GM15510 (cell line): ENCODE measurements around the gene TRMT1.

Experiments
- POLR2A ChIP-seq: IDR thresholded peaks from 3 replicates; pipeline ENCODE4 v1.6.1; 2011; ENCODE audit warnings: borderline replicate concordance; ENCODE audit not compliant: insufficient read length; ENCODE audit errors: extremely low read depth

Gene TRMT1

DNA sequence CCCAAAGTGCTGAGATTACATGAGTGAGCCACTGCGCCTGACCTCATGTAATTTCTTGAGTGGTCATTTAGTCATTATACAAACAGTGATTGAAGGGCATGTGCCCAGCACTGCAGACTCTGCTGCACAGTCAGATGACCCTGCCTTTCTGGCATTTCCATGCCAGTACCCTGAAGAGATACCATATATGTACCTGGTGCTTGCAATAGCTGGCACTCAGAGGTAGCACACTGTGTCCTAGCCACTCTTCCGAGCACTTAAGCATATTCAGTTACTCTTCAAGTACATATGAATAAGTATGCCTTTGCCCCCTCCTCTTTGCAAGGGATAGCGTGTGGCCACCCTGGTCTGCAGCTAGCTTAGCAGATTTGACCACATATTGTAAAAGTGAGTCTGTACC, 18.1 kb upstream of the TRMT1 start:
- no peak for TF ChIP-seq POLR2A

DNA sequence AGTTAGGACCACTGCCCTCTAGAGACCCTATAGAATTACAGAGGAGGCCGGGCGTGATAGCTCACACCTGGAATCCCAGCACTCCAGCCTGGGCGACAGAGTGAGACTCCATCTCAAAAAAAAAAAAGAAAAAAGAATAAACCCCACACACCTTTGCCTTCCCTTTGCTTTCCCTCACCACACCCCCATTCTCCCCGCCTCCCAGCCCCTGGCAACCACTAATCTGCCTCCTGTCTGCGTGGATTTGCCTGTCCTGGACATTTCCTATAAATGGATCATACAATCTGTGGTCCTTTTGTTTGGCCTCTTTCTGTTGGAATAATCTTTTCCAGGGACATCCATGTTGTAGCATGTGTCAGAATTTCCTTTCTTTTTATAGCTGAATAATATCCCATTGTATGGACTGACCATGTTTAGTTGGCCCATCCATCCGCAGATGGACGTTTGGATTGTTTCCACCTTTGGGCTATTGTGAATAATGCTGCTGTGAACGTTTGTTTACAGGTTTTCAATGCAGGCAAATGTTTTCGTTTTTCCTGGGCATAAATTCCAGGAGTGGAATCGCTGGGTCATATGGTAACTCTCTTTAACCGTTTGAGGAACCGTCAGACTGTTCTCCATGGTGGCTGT, 16.8 kb upstream of the TRMT1 start:
- no peak for TF ChIP-seq POLR2A

DNA sequence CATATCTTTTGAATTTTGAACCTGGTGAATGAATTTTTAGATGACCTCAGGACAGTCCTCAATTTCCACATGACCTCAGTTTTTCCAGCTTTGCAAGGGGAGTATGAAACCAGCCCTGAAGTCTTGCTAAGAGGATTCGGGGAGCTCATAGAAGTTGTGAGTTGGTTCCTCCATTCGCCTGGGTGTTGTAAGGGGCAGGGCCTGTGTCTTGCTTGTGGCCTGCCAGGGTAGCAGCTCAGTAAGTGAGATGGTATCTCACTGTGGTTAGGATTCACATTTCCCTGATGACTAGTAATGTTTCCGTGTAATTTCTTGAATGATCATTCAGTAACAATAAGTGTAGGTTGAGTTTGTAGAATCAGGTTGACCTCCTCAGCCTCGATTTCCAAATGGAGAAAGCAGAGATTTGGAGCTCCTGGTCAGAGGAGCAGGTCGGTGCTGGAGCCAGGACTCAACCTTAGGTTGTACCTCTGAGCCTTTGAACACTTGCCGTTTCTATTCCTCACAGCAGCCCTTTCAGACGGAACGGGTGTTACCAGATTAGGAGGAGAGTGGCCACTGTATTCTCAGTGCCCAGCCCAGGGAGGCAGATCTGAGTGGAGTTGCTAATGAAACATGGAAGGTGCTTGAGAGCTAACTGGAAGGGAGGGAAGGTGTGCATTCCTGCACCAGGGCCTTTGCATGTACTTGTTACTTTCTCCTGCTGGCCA, 16.1 kb upstream of the TRMT1 start:
- TF ChIP-seq POLR2A: no peak

DNA sequence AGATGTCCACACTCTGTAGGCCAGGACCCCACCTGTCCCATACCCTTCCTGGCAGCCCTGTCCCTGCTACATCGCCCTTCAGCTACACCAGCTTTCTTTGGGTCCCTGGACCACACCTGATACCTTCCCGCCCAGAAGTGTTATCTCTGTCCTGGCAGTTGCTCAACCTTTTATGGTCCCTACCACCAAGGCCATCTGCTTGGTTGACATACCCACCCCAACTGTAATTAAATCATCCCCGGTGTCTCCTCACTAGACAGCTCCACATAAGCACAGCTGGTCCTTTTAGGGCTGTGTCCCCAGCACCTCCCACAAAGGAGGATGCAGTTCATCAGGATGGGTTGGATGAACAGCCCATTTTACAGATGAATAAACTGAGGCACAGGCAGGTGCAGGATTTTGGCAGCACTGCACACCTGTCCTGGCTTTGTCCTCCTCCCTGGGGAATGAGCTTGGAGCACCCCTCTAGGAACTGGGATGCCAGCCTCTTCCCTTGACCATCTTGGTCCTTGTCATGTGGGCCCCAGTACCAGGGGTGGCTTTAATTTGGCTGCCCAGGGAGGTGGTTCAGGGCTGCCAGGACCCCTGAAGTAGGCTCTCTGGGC, 14.4 kb upstream of the TRMT1 start:
- TF ChIP-seq POLR2A: no peak

DNA sequence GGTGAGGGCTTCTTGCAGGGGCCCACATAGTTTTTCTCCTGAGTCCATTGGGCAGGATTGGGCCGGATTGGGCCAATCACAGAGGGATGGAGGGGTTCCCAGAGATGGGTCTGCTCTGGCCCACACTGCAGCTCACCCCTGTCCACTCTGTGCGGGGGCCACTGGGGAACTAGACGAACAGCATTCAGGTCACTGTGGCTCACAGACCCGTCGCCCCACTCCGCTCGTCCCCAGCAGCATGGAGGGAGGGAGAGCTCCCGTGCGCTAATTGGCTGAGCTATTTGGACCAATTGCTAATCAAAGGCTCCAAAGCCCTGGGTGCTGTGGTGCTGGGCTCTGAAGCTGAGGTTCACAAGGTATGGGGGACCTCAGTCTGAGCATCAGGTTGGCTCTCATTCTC, 12.8 kb upstream of the TRMT1 start:
- no peak for TF ChIP-seq POLR2A

DNA sequence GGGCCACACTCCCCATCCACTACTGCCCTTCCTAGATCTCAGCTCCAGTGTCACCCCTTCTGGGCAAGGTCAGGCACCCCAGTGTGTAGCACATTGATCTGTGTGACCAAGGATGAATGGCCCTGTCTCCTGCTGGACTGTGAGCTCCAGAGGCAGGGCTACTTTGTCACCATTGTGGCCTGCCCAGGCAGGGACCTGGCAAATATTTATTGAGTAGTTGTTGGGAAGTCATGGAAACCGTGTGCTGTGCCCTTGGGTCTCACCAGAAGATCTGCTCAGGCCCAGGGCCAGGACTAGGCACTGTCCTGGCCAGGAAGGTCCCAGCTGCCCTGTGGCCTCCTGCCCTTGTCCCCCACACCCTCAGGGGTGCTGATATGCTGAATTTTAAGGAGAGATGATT, 12.0 kb upstream of the TRMT1 start:
- TF ChIP-seq POLR2A: no peak

DNA sequence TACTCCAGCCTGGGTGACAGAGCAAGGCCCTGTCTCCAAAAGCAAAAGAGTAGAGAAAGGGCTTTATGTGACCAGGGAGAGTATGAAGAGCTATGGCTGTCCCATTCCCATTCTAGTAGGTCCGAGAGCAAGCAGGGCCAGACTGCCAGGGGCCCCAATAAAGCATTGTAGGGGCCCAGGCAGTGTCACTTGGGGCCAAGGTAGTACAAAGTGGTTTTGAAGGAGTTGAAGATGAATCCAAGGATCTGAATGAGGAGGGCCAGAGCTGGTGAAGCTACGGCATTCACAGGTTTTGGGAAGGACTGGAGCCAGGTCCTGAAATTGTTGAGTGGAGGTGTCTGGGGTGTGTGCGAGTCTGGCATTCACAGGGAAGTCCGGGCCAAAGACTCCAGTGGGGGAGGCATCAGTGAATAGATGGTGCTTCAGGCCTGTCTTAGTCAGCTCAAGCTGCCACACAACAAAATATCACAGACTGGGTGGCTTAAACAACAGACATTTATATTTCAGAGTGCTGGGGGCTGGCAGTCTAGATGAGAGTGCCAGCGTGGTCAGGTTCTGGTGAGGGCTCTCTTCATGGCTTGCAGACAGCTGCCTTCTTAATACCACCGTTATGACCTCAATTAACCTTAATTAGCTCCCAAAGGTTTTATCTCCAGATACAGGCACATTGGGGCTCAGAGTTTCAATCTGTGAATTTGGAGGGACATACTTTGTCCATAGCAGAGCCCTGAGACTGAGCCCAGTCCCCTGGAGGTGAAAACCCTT, 11.5 kb upstream of the TRMT1 start:
- no peak for TF ChIP-seq POLR2A

DNA sequence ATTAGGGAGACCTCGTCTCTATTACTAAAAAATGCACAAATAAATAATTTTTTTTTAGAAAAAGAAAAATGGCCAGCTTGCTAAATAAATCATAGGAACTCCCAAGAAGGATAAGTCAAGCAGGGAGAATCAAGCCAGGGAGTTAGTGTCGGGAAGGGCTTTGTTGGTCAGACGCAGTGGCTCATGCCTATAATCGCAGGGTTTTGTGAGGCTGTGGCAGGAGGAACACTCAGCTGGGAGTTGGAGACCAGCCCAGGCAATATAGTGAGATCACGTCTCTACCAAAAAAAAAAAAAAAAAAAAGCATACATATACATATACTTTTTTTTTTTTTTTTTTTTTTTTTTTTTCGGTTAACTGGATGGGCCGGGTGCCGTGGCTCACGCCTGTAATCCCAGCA, 10.5 kb upstream of the TRMT1 start:
- TF ChIP-seq POLR2A: no peak

DNA sequence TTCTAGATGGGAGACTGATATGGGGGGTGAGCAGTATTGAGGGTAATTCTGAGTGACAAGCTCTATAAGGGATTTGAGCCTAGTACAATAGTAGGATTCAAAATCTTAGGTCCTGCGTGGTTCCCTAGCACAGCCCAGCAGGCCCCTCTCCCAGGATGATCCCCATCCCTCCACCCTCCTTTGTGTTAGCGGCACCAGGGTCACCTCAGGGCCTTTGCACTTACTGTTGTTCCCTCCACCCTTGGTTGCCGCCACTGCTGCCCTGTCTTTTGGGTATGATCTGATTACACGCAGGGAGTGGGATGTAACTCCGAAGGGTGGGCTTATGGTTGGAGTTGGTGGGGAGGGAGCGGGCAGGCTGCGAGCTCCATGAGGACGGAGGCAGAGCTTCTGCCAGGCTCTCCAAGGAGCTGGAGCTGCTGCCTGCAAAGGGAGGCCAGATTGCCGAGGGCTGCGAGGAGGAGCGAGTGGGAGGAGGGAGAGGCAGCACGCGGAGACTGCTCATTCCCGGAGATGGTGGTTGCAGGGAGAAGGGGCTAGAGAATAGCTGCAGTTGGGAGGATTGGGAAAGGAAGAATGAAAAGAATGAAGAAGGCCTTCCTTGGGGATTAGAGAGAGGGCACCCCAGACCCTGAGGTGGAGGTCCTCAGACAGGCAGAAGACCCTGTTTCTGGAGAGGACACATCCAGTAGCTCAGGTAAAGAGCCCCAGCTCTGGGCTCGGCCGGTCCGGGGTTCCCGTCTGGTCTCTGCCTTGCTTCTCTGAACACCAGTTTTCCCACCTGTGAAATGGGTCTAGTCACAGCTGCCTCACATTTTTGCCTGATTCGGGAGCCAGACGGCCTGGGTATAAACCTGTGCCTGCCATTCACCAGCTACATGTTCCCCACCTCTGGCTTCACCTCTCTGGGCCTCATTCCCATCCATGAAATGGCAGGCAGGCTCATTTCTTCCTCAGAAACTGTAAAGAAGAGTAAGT, 6.7 kb upstream of the TRMT1 start:
- TF ChIP-seq POLR2A: no peak

DNA sequence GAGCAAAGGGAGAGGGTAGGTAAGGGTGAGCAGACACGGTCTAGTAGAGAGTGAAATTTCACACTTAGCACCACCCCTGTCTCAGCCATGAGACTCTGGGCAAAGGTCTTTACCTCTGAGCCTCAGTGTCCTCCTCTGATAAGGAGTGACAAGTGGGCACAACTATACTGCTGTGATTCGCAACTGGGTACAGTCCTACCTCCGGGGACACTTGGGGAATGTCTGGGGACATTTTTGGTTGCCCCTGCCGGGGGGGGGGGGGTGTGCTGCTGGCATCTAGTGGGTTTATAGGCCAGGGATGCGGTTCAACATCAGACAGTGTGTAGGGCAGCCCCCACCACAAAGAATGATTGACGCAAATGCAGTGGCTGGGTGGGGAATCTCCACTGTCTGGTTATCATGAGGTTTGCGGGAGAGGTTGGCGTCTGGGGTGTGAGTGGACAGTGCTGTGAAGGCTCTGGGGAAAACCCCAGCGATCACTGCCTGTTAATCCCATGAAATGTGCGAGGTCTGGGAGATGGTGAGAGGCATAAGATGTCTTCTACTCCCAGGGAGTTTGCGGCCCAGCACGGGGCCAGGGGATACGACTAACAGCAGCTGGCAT, 5.8 kb upstream of the TRMT1 start:
- TF ChIP-seq POLR2A: no peak

DNA sequence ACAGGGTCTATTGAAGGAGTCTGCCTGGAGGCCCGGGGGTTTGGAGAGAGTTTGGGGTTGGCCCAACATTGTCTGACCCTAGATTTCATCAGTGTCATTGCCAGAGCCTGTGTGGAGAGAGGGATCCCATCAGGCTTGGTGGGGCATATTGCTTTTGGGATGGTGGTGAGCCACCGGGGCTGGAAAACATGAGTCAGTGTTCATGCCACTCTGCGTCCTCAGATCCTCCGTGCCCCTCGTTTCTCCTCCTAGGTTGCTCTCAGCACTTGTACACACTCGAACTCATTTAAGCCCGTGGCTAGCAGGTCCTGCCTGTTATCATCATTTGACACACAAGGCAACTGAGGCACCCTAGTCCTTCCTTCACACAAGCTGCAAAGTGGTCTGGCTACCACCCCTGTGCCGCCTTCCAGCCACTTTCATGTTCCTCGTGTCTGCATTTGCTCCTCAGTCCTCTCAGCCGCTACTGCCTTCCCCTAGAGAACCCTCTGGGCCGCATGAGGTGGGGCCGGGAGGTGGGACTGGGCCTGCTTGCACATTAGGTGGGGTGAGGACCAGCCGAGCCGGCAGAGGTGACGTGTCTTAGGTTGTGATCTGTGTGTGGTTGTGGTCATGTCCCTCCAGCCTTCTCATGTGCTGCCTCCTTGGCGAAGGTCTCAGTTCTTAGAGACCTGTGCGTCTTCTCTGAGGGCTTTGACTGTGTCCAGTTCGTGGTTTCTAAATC, 5.2 kb upstream of the TRMT1 start:
- no peak for TF ChIP-seq POLR2A

DNA sequence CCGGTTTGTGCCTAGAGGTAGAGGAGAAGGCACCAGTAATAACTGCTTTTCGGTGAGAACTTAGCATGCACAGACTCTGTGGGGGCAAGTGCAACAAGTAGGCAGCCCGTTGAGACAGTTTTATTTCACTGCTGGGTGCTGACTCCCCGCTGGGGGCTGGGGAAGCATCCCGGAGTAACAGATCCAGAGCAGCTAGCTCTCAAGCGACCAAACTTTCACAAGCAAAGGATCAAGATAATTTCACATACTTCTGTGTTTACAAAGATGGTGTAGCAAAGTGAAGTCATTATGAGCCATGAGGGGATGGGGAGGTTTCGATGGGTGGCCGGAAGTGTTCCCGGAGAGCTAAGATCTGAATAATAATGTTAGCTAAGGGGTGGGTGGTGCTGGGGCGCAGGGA, 4.3 kb upstream of the TRMT1 start:
- no peak for TF ChIP-seq POLR2A

DNA sequence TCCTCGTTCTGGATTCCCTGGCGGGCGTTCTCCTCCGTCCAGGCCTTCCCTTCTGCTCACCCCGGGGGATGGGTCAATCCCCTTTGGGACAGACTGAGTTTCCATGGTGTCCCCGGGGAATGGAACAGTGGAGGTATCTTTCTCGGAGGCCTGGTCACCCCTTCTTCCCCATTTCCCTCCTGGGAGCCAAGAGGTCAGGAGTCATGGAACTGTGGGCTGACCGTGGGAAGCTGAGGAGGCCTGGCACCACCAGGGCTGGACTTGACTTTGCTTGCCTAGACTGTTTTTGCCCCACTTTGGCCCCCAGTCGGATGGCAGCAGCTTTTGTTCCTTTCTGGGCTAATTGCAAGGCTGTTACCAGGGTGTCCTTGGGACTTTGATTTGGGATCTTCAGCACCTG, 3.5 kb upstream of the TRMT1 start:
- TF ChIP-seq POLR2A: no peak
